ENCODE data around the gene SERPINE1. TPM values are rescaled to one million over a fixed set of nuclear protein-coding genes. Genes with fewer than 3 reads are reported as not detected.

SERPINE1 gene
- total and polyA plus RNA-seq, 2 of the 13 experiments (the other 11 are each of a cell fraction or from before 2014, with no cell fraction given): 21.2 to 1,576 TPM

DNA sequence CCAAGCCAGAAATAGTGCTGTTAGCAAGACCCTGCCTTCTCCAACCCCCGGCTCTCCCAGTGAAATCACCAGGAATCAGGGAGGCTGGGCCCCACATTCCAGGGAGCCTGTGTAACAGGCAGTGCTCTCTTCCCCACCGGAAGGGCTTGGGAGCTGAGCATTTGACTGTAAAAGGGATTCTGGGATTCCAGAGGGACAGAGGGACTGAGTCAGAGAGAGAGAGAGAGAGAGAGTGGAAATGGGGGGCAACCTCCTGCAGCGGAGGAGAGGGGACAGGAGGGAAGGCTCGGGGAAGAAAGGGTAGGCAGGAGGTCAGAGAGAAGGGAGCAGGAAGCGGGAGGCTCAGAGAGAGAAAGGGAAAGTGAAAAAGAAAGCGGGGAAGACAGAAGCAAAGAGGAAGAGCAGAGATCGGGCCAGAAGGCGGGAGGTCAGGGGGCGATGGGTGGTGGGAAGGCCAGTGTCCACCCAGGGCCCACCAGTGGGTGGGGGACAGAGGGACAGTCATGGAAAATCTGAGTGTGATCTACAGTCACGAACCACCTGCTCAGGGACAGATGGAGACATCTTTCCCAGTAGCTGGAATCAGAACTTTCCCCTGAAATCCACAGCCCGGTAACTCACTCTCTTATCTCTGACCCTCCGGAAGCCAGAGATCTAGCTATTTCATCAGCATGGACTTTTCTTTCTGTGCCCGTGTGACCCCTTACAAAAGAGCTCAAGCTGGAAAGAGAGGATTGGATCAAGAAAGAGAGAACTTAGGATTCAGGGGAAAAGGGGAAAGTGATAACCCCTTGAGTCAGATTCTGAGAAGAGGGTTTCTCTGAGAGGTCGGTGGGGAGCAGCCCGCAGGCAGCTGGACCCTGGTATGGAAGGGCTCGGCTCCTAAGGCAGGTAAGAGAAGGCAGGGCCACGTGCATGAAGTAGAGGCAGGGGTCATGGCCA lies 4.6 kb upstream of the SERPINE1 start (continued):
- no peak for TF ChIP-seq LBX2 (CRISPR knock-in tag; IDR thresholded peaks at IDR 0.05; ENCODE audit: borderline replicate concordance)
- TF ChIP-seq AGO2 (optimal IDR thresholded peaks at IDR 0.05; ENCODE audit: low read depth, low read length): no peak
- peak; percentile 48; the same call in 1 of the 2 replicates for TF ChIP-seq HMG20A (CRISPR knock-in tag; IDR thresholded peaks at IDR 0.05; ENCODE audit: borderline replicate concordance)
- TF ChIP-seq DPF2 (CRISPR knock-in tag; IDR thresholded peaks at IDR 0.05; ENCODE audit: borderline replicate concordance, low read depth): peak; percentile 51
- 0 out of 2 replicates have a peak, but pooled peaks have one; percentile 36 for TF ChIP-seq ZNF564 (CRISPR knock-in tag; IDR thresholded peaks at IDR 0.05)
- TF ChIP-seq SIN3B (IDR thresholded peaks at IDR 0.05; ENCODE audit: low read length): no peak
- TF ChIP-seq MTA3 (CRISPR knock-in tag; IDR thresholded peaks at IDR 0.05): no peak
- peak; percentile 38 for TF ChIP-seq ASH2L (IDR thresholded peaks at IDR 0.05; ENCODE audit: insufficient read length, low read depth, low read length)
- peak; percentile 21 for TF ChIP-seq SMAD3 (CRISPR knock-in tag; IDR thresholded peaks at IDR 0.05)
- TF ChIP-seq ZBTB8A (CRISPR knock-in tag; IDR thresholded peaks at IDR 0.05; ENCODE audit: borderline replicate concordance, low read depth): no peak
- TF ChIP-seq ZNF335 (CRISPR knock-in tag; IDR thresholded peaks at IDR 0.05): no peak
- no peak for TF ChIP-seq ZBTB20 (CRISPR knock-in tag; IDR thresholded peaks at IDR 0.05; ENCODE audit: borderline replicate concordance, low read depth)
- TF ChIP-seq CBX2 (IDR thresholded peaks at IDR 0.05; ENCODE audit: low read depth, low read length): no peak
- TF ChIP-seq CBX2 (CRISPR knock-in tag; IDR thresholded peaks at IDR 0.05; ENCODE audit: low read depth): no peak
- no peak for TF ChIP-seq PHF5A (CRISPR knock-in tag; IDR thresholded peaks at IDR 0.05; ENCODE audit: low read depth, unreplicated experiment)
- TF ChIP-seq, protein P1, sequence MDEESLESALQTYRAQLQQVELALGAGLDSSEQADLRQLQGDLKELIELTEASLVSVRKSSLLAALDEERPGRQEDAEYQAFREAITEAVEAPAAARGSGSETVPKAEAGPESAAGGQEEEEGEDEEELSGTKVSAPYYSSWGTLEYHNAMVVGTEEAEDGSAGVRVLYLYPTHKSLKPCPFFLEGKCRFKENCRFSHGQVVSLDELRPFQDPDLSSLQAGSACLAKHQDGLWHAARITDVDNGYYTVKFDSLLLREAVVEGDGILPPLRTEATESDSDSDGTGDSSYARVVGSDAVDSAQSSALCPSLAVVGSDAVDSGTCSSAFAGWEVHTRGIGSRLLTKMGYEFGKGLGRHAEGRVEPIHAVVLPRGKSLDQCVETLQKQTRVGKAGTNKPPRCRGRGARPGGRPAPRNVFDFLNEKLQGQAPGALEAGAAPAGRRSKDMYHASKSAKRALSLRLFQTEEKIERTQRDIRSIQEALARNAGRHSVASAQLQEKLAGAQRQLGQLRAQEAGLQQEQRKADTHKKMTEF (CRISPR knock-in tag; IDR thresholded peaks at IDR 0.05): no peak; the same call in 1 of the 2 replicates
- no peak for TF ChIP-seq NFIC (IDR thresholded peaks at IDR 0.05; ENCODE audit: low read length)
- peak; percentile 45; the same call in 1 of the 2 replicates for TF ChIP-seq ADNP (CRISPR knock-in tag; IDR thresholded peaks at IDR 0.05)
- TF ChIP-seq, protein P2, sequence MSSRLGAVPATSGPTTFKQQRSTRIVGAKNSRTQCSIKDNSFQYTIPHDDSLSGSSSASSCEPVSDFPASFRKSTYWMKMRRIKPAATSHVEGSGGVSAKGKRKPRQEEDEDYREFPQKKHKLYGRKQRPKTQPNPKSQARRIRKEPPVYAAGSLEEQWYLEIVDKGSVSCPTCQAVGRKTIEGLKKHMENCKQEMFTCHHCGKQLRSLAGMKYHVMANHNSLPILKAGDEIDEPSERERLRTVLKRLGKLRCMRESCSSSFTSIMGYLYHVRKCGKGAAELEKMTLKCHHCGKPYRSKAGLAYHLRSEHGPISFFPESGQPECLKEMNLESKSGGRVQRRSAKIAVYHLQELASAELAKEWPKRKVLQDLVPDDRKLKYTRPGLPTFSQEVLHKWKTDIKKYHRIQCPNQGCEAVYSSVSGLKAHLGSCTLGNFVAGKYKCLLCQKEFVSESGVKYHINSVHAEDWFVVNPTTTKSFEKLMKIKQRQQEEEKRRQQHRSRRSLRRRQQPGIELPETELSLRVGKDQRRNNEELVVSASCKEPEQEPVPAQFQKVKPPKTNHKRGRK (CRISPR knock-in tag; IDR thresholded peaks at IDR 0.05): no peak
- 0 out of 2 replicates have a peak, but pooled peaks have one; percentile 12 for TF ChIP-seq ZNF724P (CRISPR knock-in tag; IDR thresholded peaks at IDR 0.05; ENCODE audit: borderline replicate concordance)
- peak; percentile 53; the same call in 1 of the 2 replicates for TF ChIP-seq IRF2 (CRISPR knock-in tag; IDR thresholded peaks at IDR 0.05)
- no peak for TF ChIP-seq KDM5B (CRISPR knock-in tag; IDR thresholded peaks at IDR 0.05; ENCODE audit: borderline replicate concordance)
- TF ChIP-seq KLF13 (CRISPR knock-in tag; IDR thresholded peaks at IDR 0.05): no peak
- no peak for TF ChIP-seq ZNF782 (CRISPR knock-in tag; IDR thresholded peaks at IDR 0.05; ENCODE audit: borderline replicate concordance)
- TF ChIP-seq FOXM1 (CRISPR knock-in tag; IDR thresholded peaks at IDR 0.05): no peak

Data from HepG2 (cell line).